HT-29 (cell line): ENCODE measurements around the gene SLC24A4. TPM values are rescaled to one million over a fixed set of nuclear protein-coding genes. Genes with fewer than 3 reads are reported as not detected.
"Not testable (repeated sequence)": the region's sequence is repeated elsewhere in the genome, so short reads cannot be mapped to it uniquely, and the experiment has no call there.

ENCODE experiments used
- DNase-seq: peaks from one replicate; pipeline ENCODE4 v3.0.0-alpha.2; 2015; ENCODE audit warnings: low spot score
- total RNA-seq: library from RNA; depleted of rRNA; stranded (reverse); fragments of >200 nt; shearing (Covaris generic); gene quantifications from 2 replicates; pipeline ENCODE4 v1.2.3, GENCODE V29; 2014

SLC24A4 gene
- total RNA-seq, 1 experiment from 2014 or later, result not detected

GRCh38 chr14:92519246-92520101, 196.5 kb downstream of the SLC24A4 start:
- DNase-seq, result no peak

- no peak for DNase-seq
Measured at GRCh38 chr14:92520102-92521057, 197.4 kb downstream of the SLC24A4 start.

GRCh38 chr14:92521058-92521415, 198.1 kb downstream of the SLC24A4 start:
- DNase-seq, result no peak

- no peak for DNase-seq
Measured at GRCh38 chr14:92523752-92524151, 200.8 kb downstream of the SLC24A4 start.

- no peak for DNase-seq
Measured at GRCh38 chr14:92524602-92525185, 201.7 kb downstream of the SLC24A4 start.

GRCh38 chr14:92525322-92526095, 202.5 kb downstream of the SLC24A4 start:
- DNase-seq, result no peak

GRCh38 chr14:92527721-92528120, 204.8 kb downstream of the SLC24A4 start:
- DNase-seq, result no peak

- DNase-seq, result no peak
Measured at GRCh38 chr14:92528486-92529100, 205.6 kb downstream of the SLC24A4 start.

GRCh38 chr14:92529903-92530302, 206.9 kb downstream of the SLC24A4 start:
- no peak for DNase-seq

GRCh38 chr14:92531106-92531873, 208.3 kb downstream of the SLC24A4 start:
- no peak for DNase-seq

GRCh38 chr14:92532490-92533163, 209.7 kb downstream of the SLC24A4 start:
- DNase-seq, result no peak

GRCh38 chr14:92534932-92535643, 212.1 kb downstream of the SLC24A4 start:
- DNase-seq, result no peak

- DNase-seq, result not testable (repeated sequence)
Measured at GRCh38 chr14:92536231-92536630, 213.3 kb downstream of the SLC24A4 start.

- no peak for DNase-seq
Measured at GRCh38 chr14:92538412-92538985, 215.5 kb downstream of the SLC24A4 start.

GRCh38 chr14:92539419-92539818, 216.5 kb downstream of the SLC24A4 start:
- no peak for DNase-seq

- DNase-seq, result no peak
Measured at GRCh38 chr14:92539875-92540274, 216.9 kb downstream of the SLC24A4 start.

GRCh38 chr14:92540472-92541048, 217.6 kb downstream of the SLC24A4 start:
- no peak for DNase-seq
